RWPE2 (cell line): ENCODE data around the gene HCRTR1.

Experiments used
- ATAC-seq: fragments of 200-7000 bp; cut with Tn5 transposase; 3 replicates; pipeline ENCODE4 v1.9.1; 2021; ENCODE audit warnings: low read depth
- DNase-seq: peaks from one replicate; pipeline ENCODE4 v3.0.0-alpha.2; 2020; ENCODE audit warnings: low spot score
- H3K27ac ChIP-seq: fragments of 450-650 bp; 2 replicates; pipeline ENCODE4 v1.5.1; 2017; ENCODE audit warnings: mild to moderate bottlenecking; ENCODE audit not compliant: poor library complexity, severe bottlenecking
- H3K27me3 ChIP-seq: fragments of 250-450 bp; sonication (Bioruptor Pico); 2 replicates; pipeline ENCODE4 v1.5.1; 2021; ENCODE audit warnings: mild to moderate bottlenecking, moderate library complexity; ENCODE audit not compliant: insufficient read depth, poor library complexity, severe bottlenecking
- H3K36me3 ChIP-seq: fragments of 250-450 bp; sonication (Bioruptor Pico); 2 replicates; pipeline ENCODE4 v1.5.1; 2020; ENCODE audit warnings: low read depth, mild to moderate bottlenecking, moderate library complexity
- H3K4me1 ChIP-seq: fragments of 250-450 bp; sonication (Bioruptor Pico); 2 replicates; pipeline ENCODE4 v1.5.1; 2021; ENCODE audit warnings: mild to moderate bottlenecking, moderate library complexity; ENCODE audit not compliant: insufficient read depth, poor library complexity, severe bottlenecking
- H3K4me3 ChIP-seq: fragments of 250-450 bp; sonication (Bioruptor Pico); 2 replicates; pipeline ENCODE4 v1.5.1; 2021; ENCODE audit warnings: mild to moderate bottlenecking, moderate library complexity; ENCODE audit not compliant: severe bottlenecking
- H3K9me3 ChIP-seq: fragments of 250-450 bp; sonication (Bioruptor Pico); 2 replicates; pipeline ENCODE4 v1.5.1; 2021; ENCODE audit warnings: mild to moderate bottlenecking, moderate library complexity; ENCODE audit not compliant: severe bottlenecking
- TF ChIP-seq, protein P1 (sequence below): fragments of 450-650 bp; IDR thresholded peaks from one replicate; pipeline ENCODE4 v1.5.1; 2017; ENCODE audit warnings: mild to moderate bottlenecking, moderate library complexity; ENCODE audit not compliant: poor library complexity, severe bottlenecking

The HCRTR1 gene

GRCh38 chr1:31672986-31673385, 55.5 kb downstream of the HCRTR1 start:
- no peaks in the 10 kb centered on the region for H3K27me3 ChIP-seq
- no peaks in the 10 kb centered on the region for H3K9me3 ChIP-seq
- ATAC-seq (no peak), DNase-seq (no peak)
- peaks cover 36% of the 10 kb centered on the region for H3K36me3 ChIP-seq
- no peak overlapping the region for H3K4me3 ChIP-seq
- TF ChIP-seq, protein P1, sequence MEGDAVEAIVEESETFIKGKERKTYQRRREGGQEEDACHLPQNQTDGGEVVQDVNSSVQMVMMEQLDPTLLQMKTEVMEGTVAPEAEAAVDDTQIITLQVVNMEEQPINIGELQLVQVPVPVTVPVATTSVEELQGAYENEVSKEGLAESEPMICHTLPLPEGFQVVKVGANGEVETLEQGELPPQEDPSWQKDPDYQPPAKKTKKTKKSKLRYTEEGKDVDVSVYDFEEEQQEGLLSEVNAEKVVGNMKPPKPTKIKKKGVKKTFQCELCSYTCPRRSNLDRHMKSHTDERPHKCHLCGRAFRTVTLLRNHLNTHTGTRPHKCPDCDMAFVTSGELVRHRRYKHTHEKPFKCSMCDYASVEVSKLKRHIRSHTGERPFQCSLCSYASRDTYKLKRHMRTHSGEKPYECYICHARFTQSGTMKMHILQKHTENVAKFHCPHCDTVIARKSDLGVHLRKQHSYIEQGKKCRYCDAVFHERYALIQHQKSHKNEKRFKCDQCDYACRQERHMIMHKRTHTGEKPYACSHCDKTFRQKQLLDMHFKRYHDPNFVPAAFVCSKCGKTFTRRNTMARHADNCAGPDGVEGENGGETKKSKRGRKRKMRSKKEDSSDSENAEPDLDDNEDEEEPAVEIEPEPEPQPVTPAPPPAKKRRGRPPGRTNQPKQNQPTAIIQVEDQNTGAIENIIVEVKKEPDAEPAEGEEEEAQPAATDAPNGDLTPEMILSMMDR, result no peak
- peaks cover 13% of the 10 kb centered on the region for H3K4me1 ChIP-seq
- no peak overlapping the region for H3K27ac ChIP-seq

- Histone ChIP-seq H3K9me3 (no peaks in the 10 kb centered on the region), H3K36me3 (peaks cover 41% of the 10 kb centered on the region), H3K4me3 (no peak overlapping the region), H3K27ac (no peak overlapping the region), H3K27me3 (no peaks in the 10 kb centered on the region), H3K4me1 (peaks cover 13% of the 10 kb centered on the region)
- DNase-seq (no peak), ATAC-seq (no peak)
- TF ChIP-seq, protein P1, result no peak
Measured at GRCh38 chr1:31673433-31673832, 55.9 kb downstream of the HCRTR1 start.

DNA sequence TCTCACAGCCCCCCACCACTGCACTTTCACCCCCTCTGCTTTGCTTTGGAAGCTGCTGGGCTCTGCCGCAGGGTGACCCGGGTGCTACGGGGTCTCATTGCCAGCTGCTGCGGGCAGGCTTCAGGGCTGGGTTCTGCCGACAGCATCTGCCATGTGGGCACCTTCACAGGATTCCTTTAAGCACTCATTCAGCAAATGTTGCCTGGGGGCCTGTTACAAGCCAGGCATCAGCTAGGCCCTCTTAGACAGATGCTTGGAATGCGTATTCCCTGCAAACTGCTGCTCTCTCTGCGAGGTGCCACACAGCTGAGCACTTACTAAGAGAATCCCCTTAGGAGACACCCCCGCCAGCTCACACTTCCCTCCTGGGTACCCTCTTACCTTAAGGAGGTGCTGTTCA, 57.1 kb downstream of the HCRTR1 start:
- no peak for DNase-seq
- Histone ChIP-seq H3K4me3 (no peak overlapping the region), H3K27me3 (no peaks in the 10 kb centered on the region), H3K4me1 (peaks cover 8% of the 10 kb centered on the region), H3K27ac (no peak overlapping the region), H3K36me3 (peaks cover 49% of the 10 kb centered on the region), H3K9me3 (no peaks in the 10 kb centered on the region)
- no peak for ATAC-seq
- TF ChIP-seq, protein P1, result no peak

GRCh38 chr1:31675161-31675560, 57.7 kb downstream of the HCRTR1 start:
- Histone ChIP-seq H3K4me3 (no peak overlapping the region), H3K36me3 (peaks cover 54% of the 10 kb centered on the region), H3K27me3 (no peaks in the 10 kb centered on the region), H3K4me1 (peaks cover 6% of the 10 kb centered on the region), H3K9me3 (no peaks in the 10 kb centered on the region), H3K27ac (no peak overlapping the region)
- TF ChIP-seq, protein P1, result no peak
- no peak for DNase-seq
- ATAC-seq, result no peak

DNA sequence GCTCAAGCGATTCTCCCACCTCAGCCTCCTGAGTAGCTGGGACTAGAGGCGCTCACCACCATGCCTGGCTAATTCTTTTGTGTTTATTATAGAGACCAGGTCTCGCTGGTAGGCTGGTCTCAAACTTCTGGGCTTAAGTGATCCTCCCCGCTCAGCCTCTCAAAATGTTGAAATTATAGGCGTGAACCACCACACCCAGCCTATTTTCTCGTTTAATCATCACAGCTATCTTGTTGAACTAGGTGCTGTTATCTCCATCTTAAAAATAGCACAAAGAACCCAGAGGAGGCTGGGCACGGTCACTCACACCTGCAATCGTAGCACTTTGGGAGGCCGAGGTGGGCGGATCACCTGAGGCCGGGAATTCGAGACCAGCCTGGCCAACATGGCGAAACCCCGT, 58.3 kb downstream of the HCRTR1 start:
- no peak for ATAC-seq
- DNase-seq, result no peak
- Histone ChIP-seq H3K36me3 (peaks cover 59% of the 10 kb centered on the region), H3K4me3 (no peak overlapping the region), H3K27ac (no peak overlapping the region), H3K27me3 (no peaks in the 10 kb centered on the region), H3K9me3 (no peaks in the 10 kb centered on the region), H3K4me1 (no peaks in the 10 kb centered on the region)
- TF ChIP-seq, protein P1, result no peak
